ENCODE results near the gene PHLDA3. TPM values are rescaled to one million over a fixed set of nuclear protein-coding genes. Genes with fewer than 3 reads are reported as not detected.
A peak's percentile ranks its signal among the peaks of the same experiment; 100 is the strongest.

Gene PHLDA3
- total RNA-seq, 1 donor: 68.6 TPM

- H3K4me3 ChIP-seq (ENCODE audit: low read depth, low read length): no peak overlapping the region
- TF ChIP-seq CTCF (IDR thresholded peaks at IDR 0.05; ENCODE audit: insufficient read depth, low read length): no peak
- DNase-seq (ENCODE audit: low read depth): peak; percentile 24
Observed at GRCh38 chr1:201499795-201500669, 31.0 kb upstream of the PHLDA3 start.

- no peak for DNase-seq (ENCODE audit: low read depth)
- H3K4me3 ChIP-seq (ENCODE audit: low read depth, low read length): no peak overlapping the region
- no peak for TF ChIP-seq CTCF (IDR thresholded peaks at IDR 0.05; ENCODE audit: insufficient read depth, low read length)
Observed at GRCh38 chr1:201499191-201499590, 30.2 kb upstream of the PHLDA3 start.

GRCh38 chr1:201498621-201499020 lies 29.6 kb upstream of the PHLDA3 start:
- TF ChIP-seq CTCF (IDR thresholded peaks at IDR 0.05; ENCODE audit: insufficient read depth, low read length): no peak
- H3K4me3 ChIP-seq (ENCODE audit: low read depth, low read length): no peak overlapping the region
- no peak for DNase-seq (ENCODE audit: low read depth)

- no peak overlapping the region for H3K4me3 ChIP-seq (ENCODE audit: low read depth, low read length)
- no peak for TF ChIP-seq CTCF (IDR thresholded peaks at IDR 0.05; ENCODE audit: insufficient read depth, low read length)
- DNase-seq (ENCODE audit: low read depth): no peak
Observed at GRCh38 chr1:201497935-201498509, 29.0 kb upstream of the PHLDA3 start.

- DNase-seq (ENCODE audit: low read depth): no peak
- no peak overlapping the region for H3K4me3 ChIP-seq (ENCODE audit: low read depth, low read length)
- no peak for TF ChIP-seq CTCF (IDR thresholded peaks at IDR 0.05; ENCODE audit: insufficient read depth, low read length)
Observed at GRCh38 chr1:201496296-201496690, 27.3 kb upstream of the PHLDA3 start.

GRCh38 chr1:201495551-201496295 lies 26.7 kb upstream of the PHLDA3 start:
- TF ChIP-seq CTCF (IDR thresholded peaks at IDR 0.05; ENCODE audit: insufficient read depth, low read length): no peak
- no peak overlapping the region for H3K4me3 ChIP-seq (ENCODE audit: low read depth, low read length)
- peak; percentile 79 for DNase-seq (ENCODE audit: low read depth)

All from fibroblast of the aortic adventitia (primary cell).